MG63 (cell line): ENCODE results near the gene FILIP1L. TPM values are rescaled to one million over a fixed set of nuclear protein-coding genes. Genes with fewer than 3 reads are reported as not detected.
"Not testable (repeated sequence)": the region's sequence is repeated elsewhere in the genome, so short reads cannot be mapped to it uniquely, and the experiment has no call there.

Experiments
- DNase-seq: peaks from one replicate; pipeline ENCODE4 v3.0.0-alpha.2; 2020
- H3K27me3 ChIP-seq: fragments of 250-450 bp; sonication (Bioruptor Pico); 2 replicates; pipeline ENCODE4 v1.5.1; 2020; ENCODE audit warnings: mild to moderate bottlenecking, moderate library complexity
- H3K36me3 ChIP-seq: fragments of 250-450 bp; sonication (Bioruptor Pico); 2 replicates; pipeline ENCODE4 v1.5.1; 2020; ENCODE audit warnings: mild to moderate bottlenecking, moderate library complexity
- H3K4me3 ChIP-seq: fragments of 250-450 bp; sonication (Bioruptor Pico); 2 replicates; pipeline ENCODE4 v1.5.1; 2020; ENCODE audit warnings: mild to moderate bottlenecking, moderate library complexity
- H3K9me3 ChIP-seq: fragments of 250-450 bp; sonication (Bioruptor Pico); 2 replicates; pipeline ENCODE4 v1.5.1; 2020; ENCODE audit warnings: mild to moderate bottlenecking, moderate library complexity
- total RNA-seq: library from RNA; depleted of rRNA; stranded (reverse); fragments of >200 nt; shearing (Covaris generic); gene quantifications from 2 replicates; pipeline ENCODE4 v1.2.3, GENCODE V29; 2014; ENCODE audit warnings: low replicate concordance

The FILIP1L gene
- total RNA-seq, 1 experiment from 2014 or later: 19.9 TPM

- H3K27me3 ChIP-seq: no peaks in the 10 kb centered on the region
- no peaks in the 10 kb centered on the region for H3K9me3 ChIP-seq
- peaks cover 21% of the 10 kb centered on the region for H3K36me3 ChIP-seq
- no peak for DNase-seq
- no peak overlapping the region for H3K4me3 ChIP-seq
Measured at GRCh38 chr3:99843590-99844258, 270.6 kb downstream of the FILIP1L start.

- Histone ChIP-seq H3K36me3 (peaks cover 20% of the 10 kb centered on the region), H3K9me3 (no peaks in the 10 kb centered on the region), H3K27me3 (no peaks in the 10 kb centered on the region), H3K4me3 (no peak overlapping the region)
- DNase-seq: no peak
Measured at GRCh38 chr3:99842826-99843589, 271.3 kb downstream of the FILIP1L start.

- not testable (repeated sequence) for H3K4me3 ChIP-seq, DNase-seq, H3K9me3 ChIP-seq, H3K27me3 ChIP-seq
- peaks cover 13% of the 10 kb centered on the region for H3K36me3 ChIP-seq
Measured at GRCh38 chr3:99841949-99842348, 272.4 kb downstream of the FILIP1L start.

- Histone ChIP-seq H3K27me3 (no peaks in the 10 kb centered on the region), H3K36me3 (peaks cover 9% of the 10 kb centered on the region), H3K4me3 (no peak overlapping the region), H3K9me3 (no peaks in the 10 kb centered on the region)
- DNase-seq: no peak
Measured at GRCh38 chr3:99839613-99840012, 274.7 kb downstream of the FILIP1L start.

GRCh38 chr3:99838755-99839154 is 275.5 kb downstream of the FILIP1L start:
- peaks cover 9% of the 10 kb centered on the region for H3K36me3 ChIP-seq

GRCh38 chr3:99837715-99838114 is 276.6 kb downstream of the FILIP1L start:
- H3K9me3 ChIP-seq: no peaks in the 10 kb centered on the region
- H3K4me3 ChIP-seq: no peak overlapping the region
- no peaks in the 10 kb centered on the region for H3K27me3 ChIP-seq
- DNase-seq: no peak
- peaks cover 9% of the 10 kb centered on the region for H3K36me3 ChIP-seq

More at GRCh38 chr3:99838755-99839154, 275.5 kb downstream of the FILIP1L start:
- H3K9me3 ChIP-seq: no peaks in the 10 kb centered on the region
- DNase-seq: no peak
- no peaks in the 10 kb centered on the region for H3K27me3 ChIP-seq
- H3K4me3 ChIP-seq: no peak overlapping the region

- H3K27me3 ChIP-seq: no peaks in the 10 kb centered on the region
- no peak for DNase-seq
- no peak overlapping the region for H3K4me3 ChIP-seq
- peaks cover 6% of the 10 kb centered on the region for H3K36me3 ChIP-seq
- H3K9me3 ChIP-seq: no peaks in the 10 kb centered on the region
Measured at GRCh38 chr3:99836681-99837080, 277.6 kb downstream of the FILIP1L start.

- no peak for DNase-seq
- H3K27me3 ChIP-seq: no peaks in the 10 kb centered on the region
- no peak overlapping the region for H3K4me3 ChIP-seq
- H3K9me3 ChIP-seq: no peaks in the 10 kb centered on the region
- peaks cover 3% of the 10 kb centered on the region; the same call in 1 of the 2 replicates for H3K36me3 ChIP-seq
Measured at GRCh38 chr3:99834211-99834957, 279.9 kb downstream of the FILIP1L start.

GRCh38 chr3:99833617-99834205 is 280.6 kb downstream of the FILIP1L start:
- no peaks in the 10 kb centered on the region for H3K9me3 ChIP-seq
- no peak for DNase-seq
- peaks cover 3% of the 10 kb centered on the region; the same call in 1 of the 2 replicates for H3K36me3 ChIP-seq
- no peak overlapping the region for H3K4me3 ChIP-seq
- H3K27me3 ChIP-seq: no peaks in the 10 kb centered on the region

GRCh38 chr3:99829844-99830243 is 284.5 kb downstream of the FILIP1L start:
- Histone ChIP-seq H3K27me3 (no peaks in the 10 kb centered on the region), H3K9me3 (no peaks in the 10 kb centered on the region), H3K36me3 (no peaks in the 10 kb centered on the region; the same call in 1 of the 2 replicates), H3K4me3 (no peak overlapping the region)
- no peak for DNase-seq

- Histone ChIP-seq H3K9me3 (no peaks in the 10 kb centered on the region), H3K27me3 (no peaks in the 10 kb centered on the region), H3K4me3 (no peak overlapping the region), H3K36me3 (peaks cover 8% of the 10 kb centered on the region)
- no peak for DNase-seq
Measured at GRCh38 chr3:99825004-99825640, 289.2 kb downstream of the FILIP1L start.

- Histone ChIP-seq H3K9me3 (no peaks in the 10 kb centered on the region), H3K27me3 (no peaks in the 10 kb centered on the region), H3K4me3 (no peak overlapping the region), H3K36me3 (peaks cover 10% of the 10 kb centered on the region)
- DNase-seq: no peak
Measured at GRCh38 chr3:99823723-99824711, 290.3 kb downstream of the FILIP1L start.

- Histone ChIP-seq H3K4me3 (peak overlapping the region; percentile 73), H3K27me3 (no peaks in the 10 kb centered on the region), H3K36me3 (peaks cover 10% of the 10 kb centered on the region), H3K9me3 (no peaks in the 10 kb centered on the region)
- no peak for DNase-seq
Measured at GRCh38 chr3:99818818-99819217, 295.5 kb downstream of the FILIP1L start.

GRCh38 chr3:99817437-99818240 is 296.7 kb downstream of the FILIP1L start, which contains the start of gene CMSS1:
CMSS1 (plus strand) TSS chr3:99817862.
- Histone ChIP-seq H3K27me3 (no peaks in the 10 kb centered on the region), H3K36me3 (peaks cover 10% of the 10 kb centered on the region)

GRCh38 chr3:99817047-99817436 is 297.3 kb downstream of the FILIP1L start:
- H3K36me3 ChIP-seq: peaks cover 10% of the 10 kb centered on the region
- H3K27me3 ChIP-seq: no peaks in the 10 kb centered on the region
- no peaks in the 10 kb centered on the region for H3K9me3 ChIP-seq
- peak; percentile 58 for DNase-seq
- H3K4me3 ChIP-seq: peak overlapping the region; percentile 73

More at GRCh38 chr3:99817437-99818240, 296.7 kb downstream of the FILIP1L start, which contains the start of gene CMSS1:
- no peaks in the 10 kb centered on the region for H3K9me3 ChIP-seq
- peak within 1 kb of the TSS; percentile 73 for H3K4me3 ChIP-seq
- peak; percentile 97 for DNase-seq
